Aorta (tissue), 5 donors: ENCODE measurements around the gene KLHDC1. TPM values are rescaled to one million over a fixed set of nuclear protein-coding genes. Genes with fewer than 3 reads are reported as not detected.
"Not testable (repeated sequence)": the region's sequence is repeated elsewhere in the genome, so short reads cannot be mapped to it uniquely, and the experiment has no call there.

Experiments
- ATAC-seq: fragments of 200-7000 bp; cut with Tn5 transposase; one replicate; pipeline ENCODE4 v1.9.1; 2022; ENCODE audit warnings: moderate library complexity; ENCODE audit not compliant: low FRiP score
- DNase-seq, 2 donors: peaks; one replicate each; pipeline ENCODE4 v3.0.0-alpha.2; 2020
- H3K27ac ChIP-seq, 2 donors: one replicate each; pipeline ENCODE4 v1.5.1; 2013; ENCODE audit warnings: low read length in 2 of 2, mild to moderate bottlenecking in 2 of 2, moderate library complexity in 2 of 2, control low read depth in 1 of 2, inconsistent platforms in 1 of 2, low read depth in 1 of 2
- H3K27me3 ChIP-seq, 2 donors: one replicate each; pipeline ENCODE4 v1.6.1; 2013; ENCODE audit warnings: control low read depth in 1 of 2, low read length in 1 of 2, mild to moderate bottlenecking in 1 of 2, moderate library complexity in 1 of 2; ENCODE audit not compliant: insufficient read depth in 2 of 2, control insufficient read depth in 1 of 2
- H3K36me3 ChIP-seq, 2 donors: one replicate each; pipeline ENCODE4 v1.6.1; 2013; ENCODE audit warnings: control low read depth in 1 of 2, low read length in 1 of 2, mild to moderate bottlenecking in 1 of 2; ENCODE audit not compliant: insufficient read depth in 2 of 2, control insufficient read depth in 1 of 2
- H3K4me1 ChIP-seq, 2 donors: one replicate each; pipeline ENCODE4 v1.6.1; 2013; ENCODE audit warnings: low read length in 2 of 2, control low read depth in 1 of 2, mild to moderate bottlenecking in 1 of 2, moderate library complexity in 1 of 2; ENCODE audit not compliant: insufficient read depth in 2 of 2, control insufficient read depth in 1 of 2
- H3K4me3 ChIP-seq, 2 donors: one replicate each; pipeline ENCODE4 v1.5.1; 2013; ENCODE audit warnings: low read length in 2 of 2, control low read depth in 1 of 2, mild to moderate bottlenecking in 1 of 2
- H3K9me3 ChIP-seq: one replicate; pipeline ENCODE4 v1.6.1; 2013; ENCODE audit warnings: mild to moderate bottlenecking, low read length; ENCODE audit not compliant: control insufficient read depth
- WGBS, 2 donors: extraction: QIAGEN DNeasy Blood & Tissue Kit; methylation state at CpG; one replicate each; pipeline ENCODE4 v1.1.7; 2013; 5-methylcytosine and 5-hydroxymethylcytosine counted together
- intact Hi-C, 2 donors: fragments of 100-400 bp; cut with DNase I; formaldehyde crosslinking; loops; one replicate each; pipeline versions ENCODE4 v1.14.2 to v1.15.0; 2022
- long read RNA-seq, 2 donors: library from polyadenylated mRNA; unstranded; transcript quantifications; one replicate each; pipeline ENCODE4 v2.0.0, GENCODE V29; 2020 to 2021
- polyA plus RNA-seq, 2 donors: library from polyadenylated mRNA; stranded (reverse); fragments of 200-250 nt; gene quantifications; one replicate each; pipeline ENCODE4 v1.2.3, GENCODE V29; 2013
- total RNA-seq, 2 donors: library from RNA; stranded (reverse); fragmentation: NEBNext Ultra II Directional; extraction: Animal tissue kit (Norgen Biotek cat#: 25700); gene quantifications; one replicate each; pipeline ENCODE4 v1.2.1, GENCODE V29; 2021
- donor health status: healthy with polysubstance abuse.
- donor health status: Bipolar disorder and iron deficiency.
- donor health status: DM: no; HTN: no; CAD: no.
- donor health status: DM: no; HTN: no; CAD: no.
- donor health status: DM: yes; HTN: yes; CAD: no.

Gene KLHDC1
- total RNA-seq (10 to 100 TPM; 10.1 to 19.4 TPM), polyA plus RNA-seq (1 to 10 TPM; 1.4 to 6.2 TPM)
- long read RNA-seq, donor 1, partial matches to known transcripts, result 2 of 7 reads
- long read RNA-seq, donor 1, other reads (novel, unspliced or antisense), result 5 of 7 reads
- long read RNA-seq, donor 2, partial matches to known transcripts, result 0 of 6 reads
- long read RNA-seq, donor 2, other reads (novel, unspliced or antisense), result 3 of 6 reads

GRCh38 chr14:49692811-49693734, at the start of gene KLHDC1:
Gene KLHDC1, plus strand, starts transcription at chr14:49693120. Its CDS starts 75 bp downstream, at chr14:49693195.
- Histone ChIP-seq H3K36me3 (no peaks in the 10 kb centered on the region), H3K4me1 (no peaks in the 10 kb centered on the region), H3K27ac (peak within 1 kb of the TSS; percentile 48 to 62), H3K9me3 (no peaks in the 10 kb centered on the region), H3K27me3 (no peaks in the 10 kb centered on the region), H3K4me3 (peak within 1 kb of the TSS; percentile 62 to 69)
- intact Hi-C loops, result loop anchor here (1.0 to 5.0 kb wide), 4 partner anchors 56 to 74 kb away; partner anchors contain the start of genes DNAAF2 (in 1 of the 2) and KLHDC2 (in 1 of the 2)
- peak; percentile 95 for ATAC-seq
- 0 to 1% methylated on average over 69 to 88 of the region's 88 CpGs for WGBS, 2 donors
- DNase-seq, result peak; percentile 94 to 95

DNA sequence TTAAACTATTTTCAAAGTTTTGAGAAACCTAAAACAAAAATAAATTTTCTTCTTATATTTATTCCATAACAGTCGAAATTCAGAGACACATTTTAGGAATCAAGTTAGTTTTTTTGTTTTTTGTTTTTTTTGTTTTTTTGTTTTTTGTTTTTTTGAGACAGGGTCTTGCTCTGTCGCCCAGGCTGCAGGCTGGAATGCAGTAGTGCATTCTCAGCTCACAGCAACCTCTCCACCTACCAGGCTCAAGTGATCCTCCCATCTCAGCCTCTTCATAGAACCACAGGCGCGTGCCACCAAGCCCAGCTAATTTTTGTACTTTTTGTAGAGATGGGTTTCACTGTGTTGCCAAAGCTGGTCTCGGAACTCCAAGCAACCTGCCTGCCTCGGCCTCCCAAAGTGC, 39.4 kb upstream of the KLHDC1 start:
- Histone ChIP-seq H3K4me3 (no peak overlapping the region), H3K9me3 (no peaks in the 10 kb centered on the region), H3K36me3 (no peaks in the 10 kb centered on the region), H3K4me1 (no peaks in the 10 kb centered on the region), H3K27me3 (no peaks in the 10 kb centered on the region), H3K27ac (no peak overlapping the region)
- intact Hi-C loops, result no loop called here
- ATAC-seq, result no peak
- WGBS, 2 donors, result 93 to 95% methylated on average over 6 of the region's 6 CpGs
- no peak for DNase-seq

DNA sequence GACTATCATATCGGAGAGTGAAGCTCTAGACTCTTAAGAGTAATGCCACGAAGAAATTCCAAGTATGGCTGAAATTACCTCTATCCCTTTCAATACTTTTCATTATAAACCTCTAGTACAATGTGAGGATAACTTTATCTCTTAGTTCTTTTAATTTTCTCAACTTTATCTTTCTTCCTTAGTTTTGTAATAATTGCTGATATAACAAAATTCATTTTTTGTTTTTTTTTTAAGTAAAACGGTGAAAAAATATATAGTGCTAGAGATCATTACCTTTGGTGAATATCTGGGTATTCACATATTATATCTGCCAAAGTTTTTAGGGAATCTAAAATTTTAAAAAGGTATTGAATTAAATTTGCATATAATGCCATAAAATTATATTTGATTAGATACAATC, 38.4 kb upstream of the KLHDC1 start:
- ATAC-seq, result no peak
- no peak for DNase-seq
- Histone ChIP-seq H3K4me3 (no peak overlapping the region), H3K36me3 (no peaks in the 10 kb centered on the region), H3K4me1 (no peaks in the 10 kb centered on the region), H3K9me3 (no peaks in the 10 kb centered on the region), H3K27ac (no peak overlapping the region), H3K27me3 (no peaks in the 10 kb centered on the region)
- intact Hi-C loops, result no loop called here
- WGBS, 2 donors, result 95% methylated on average over 3 of the region's 3 CpGs

DNA sequence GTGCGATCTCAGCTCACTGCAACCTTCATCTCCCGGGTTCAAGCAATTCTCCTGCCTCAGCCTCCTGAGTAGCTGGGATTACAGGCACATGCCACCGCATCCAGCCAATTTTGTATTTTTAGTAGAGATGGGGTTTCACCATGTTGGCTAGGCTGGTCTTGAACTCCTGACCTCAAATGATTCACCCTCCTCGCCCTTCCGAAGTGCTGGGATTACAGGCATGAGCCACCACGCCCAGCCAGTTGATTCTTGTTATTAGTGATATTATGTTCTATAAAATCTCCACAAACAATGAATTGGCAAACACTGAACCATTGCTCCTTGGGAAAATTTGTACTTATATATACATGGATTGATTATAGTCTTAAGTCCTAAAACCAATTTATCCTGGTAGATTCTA, 35.4 kb upstream of the KLHDC1 start:
- H3K4me1 ChIP-seq, DNase-seq, H3K27me3 ChIP-seq, H3K27ac ChIP-seq, ATAC-seq, H3K4me3 ChIP-seq, intact Hi-C loops, H3K36me3 ChIP-seq, H3K9me3 ChIP-seq: not testable (repeated sequence)
- WGBS, 2 donors, result 91 to 95% methylated on average over 6 of the region's 6 CpGs

- DNase-seq, result no peak
- 86 to 94% methylated on average over 2 of the region's 2 CpGs for WGBS, 2 donors
Observed at GRCh38 chr14:49659526-49660455, 33.1 kb upstream of the KLHDC1 start.

GRCh38 chr14:49670475-49670874, 22.4 kb upstream of the KLHDC1 start:
- no peaks in the 10 kb centered on the region for H3K27me3 ChIP-seq
- no peak overlapping the region for H3K27ac ChIP-seq
- H3K4me3 ChIP-seq, result no peak overlapping the region
- H3K36me3 ChIP-seq, result no peaks in the 10 kb centered on the region
- ATAC-seq, result no peak
- no peaks in the 10 kb centered on the region for H3K9me3 ChIP-seq
- H3K4me1 ChIP-seq, result no peaks in the 10 kb centered on the region
- no peak for DNase-seq
- intact Hi-C loops, result no loop called here

More at GRCh38 chr14:49659526-49660455, 33.1 kb upstream of the KLHDC1 start:
- no peak overlapping the region for H3K27ac ChIP-seq
- intact Hi-C loops, result no loop called here
- ATAC-seq, result no peak
- H3K36me3 ChIP-seq, result no peaks in the 10 kb centered on the region
- no peaks in the 10 kb centered on the region for H3K9me3 ChIP-seq
- no peak overlapping the region for H3K4me3 ChIP-seq
- H3K4me1 ChIP-seq, result no peaks in the 10 kb centered on the region
- H3K27me3 ChIP-seq, result no peaks in the 10 kb centered on the region

GRCh38 chr14:49673586-49673985, 19.3 kb upstream of the KLHDC1 start:
- Histone ChIP-seq H3K27ac (no peak overlapping the region), H3K9me3 (no peaks in the 10 kb centered on the region), H3K4me1 (no peaks in the 10 kb centered on the region), H3K36me3 (no peaks in the 10 kb centered on the region), H3K27me3 (no peaks in the 10 kb centered on the region), H3K4me3 (no peak overlapping the region)
- ATAC-seq, result no peak
- WGBS, 2 donors, result 96% methylated on average over 2 of the region's 2 CpGs
- intact Hi-C loops, result no loop called here
- DNase-seq, result no peak

GRCh38 chr14:49677643-49678042, 15.3 kb upstream of the KLHDC1 start:
- no peaks in the 10 kb centered on the region for H3K9me3 ChIP-seq
- no peaks in the 10 kb centered on the region for H3K4me1 ChIP-seq
- DNase-seq (no peak), ATAC-seq (no peak)
- intact Hi-C loops, result no loop called here
- H3K27me3 ChIP-seq, result no peaks in the 10 kb centered on the region
- H3K36me3 ChIP-seq, result no peaks in the 10 kb centered on the region
- WGBS, 2 donors, result 92 to 96% methylated on average over 4 of the region's 4 CpGs
- no peak overlapping the region for H3K27ac ChIP-seq
- H3K4me3 ChIP-seq, result no peak overlapping the region
